ENCODE data around the gene PDCD10.

Gene PDCD10

DNA sequence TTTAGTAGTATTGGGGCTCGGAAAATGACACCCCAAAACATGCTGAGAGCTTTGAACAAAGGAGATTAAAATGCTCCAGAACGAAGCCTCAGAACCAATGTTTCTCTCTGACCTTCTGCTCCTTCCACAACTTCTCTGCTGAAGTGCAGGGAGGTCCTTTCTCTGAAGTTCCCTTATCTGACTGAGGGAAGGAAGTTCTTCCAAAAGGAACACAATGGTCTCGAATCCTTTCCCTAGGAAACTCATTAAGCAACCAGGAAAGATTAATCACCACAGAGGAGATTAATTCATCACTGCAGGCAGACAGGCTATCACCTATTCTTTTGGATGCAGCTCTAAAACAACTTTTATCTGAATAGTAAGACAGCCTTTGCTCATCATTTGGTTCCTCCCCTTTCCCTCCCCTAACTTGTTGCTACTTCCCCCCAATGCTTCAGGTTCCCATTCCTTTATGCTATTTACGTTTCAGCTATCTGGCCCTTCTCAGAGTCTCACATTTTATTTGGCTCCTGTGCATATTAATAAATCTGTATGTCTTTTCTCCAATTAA is 62.7 kb downstream of the PDCD10 start:
- no peak for DNase-seq

DNA sequence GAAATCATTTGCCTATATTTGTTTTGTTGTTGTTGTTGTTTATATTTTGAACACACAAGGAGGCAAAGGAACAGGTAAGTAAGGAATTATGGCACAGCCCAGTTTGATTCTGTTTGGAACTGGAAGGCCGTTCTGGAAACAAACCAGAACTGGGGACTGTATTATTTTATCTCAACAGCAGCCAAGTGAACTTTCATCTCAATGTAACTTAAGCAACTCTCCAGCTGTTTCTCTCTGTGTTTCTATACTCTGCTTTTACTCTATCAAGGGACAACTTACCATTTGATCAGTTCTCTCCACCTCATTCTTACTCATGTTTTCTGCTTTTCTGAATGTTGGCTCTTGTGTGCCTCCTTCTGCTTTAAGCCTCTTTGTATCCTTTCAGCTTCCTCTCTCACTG is 65.0 kb downstream of the PDCD10 start:
- no peak for DNase-seq

DNA sequence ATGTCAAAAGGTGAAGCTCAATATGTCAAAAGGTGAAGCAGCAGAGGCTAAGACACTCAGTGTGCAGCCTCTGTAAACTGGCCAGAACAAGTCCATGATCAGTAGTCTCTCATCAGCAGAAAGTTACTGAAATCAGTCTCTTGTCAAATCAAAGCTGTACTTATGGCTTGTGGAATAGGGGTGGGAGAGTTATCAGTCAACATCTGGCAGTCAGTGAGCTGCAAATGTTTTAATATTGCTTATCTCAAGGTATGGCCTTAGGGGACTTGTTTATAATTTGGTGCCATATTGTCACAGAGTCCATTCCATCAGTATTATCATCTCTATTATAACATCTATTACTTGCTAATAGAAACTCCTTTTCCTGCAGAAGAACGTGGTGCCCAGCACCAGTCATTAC is 66.0 kb downstream of the PDCD10 start:
- no peak for DNase-seq

DNA sequence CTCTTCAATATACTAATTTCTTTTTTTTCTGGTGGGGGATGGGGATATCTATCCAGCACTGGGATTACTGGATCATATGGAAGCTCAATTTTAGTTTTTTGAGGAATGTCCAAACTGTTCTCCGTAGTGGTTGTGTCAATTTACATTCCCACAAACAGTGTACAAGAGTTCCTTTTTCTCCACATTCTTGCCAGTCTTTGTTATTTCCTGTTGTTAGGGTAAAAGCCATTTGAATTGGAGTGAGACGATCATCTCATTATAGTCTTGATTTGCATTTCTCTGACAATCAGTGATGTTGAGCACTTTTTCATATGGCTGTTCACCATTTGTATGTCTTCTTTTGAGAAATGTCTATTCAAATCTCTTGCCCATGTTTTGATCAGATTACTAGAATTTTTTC is 68.1 kb downstream of the PDCD10 start:
- DNase-seq = no peak

DNA sequence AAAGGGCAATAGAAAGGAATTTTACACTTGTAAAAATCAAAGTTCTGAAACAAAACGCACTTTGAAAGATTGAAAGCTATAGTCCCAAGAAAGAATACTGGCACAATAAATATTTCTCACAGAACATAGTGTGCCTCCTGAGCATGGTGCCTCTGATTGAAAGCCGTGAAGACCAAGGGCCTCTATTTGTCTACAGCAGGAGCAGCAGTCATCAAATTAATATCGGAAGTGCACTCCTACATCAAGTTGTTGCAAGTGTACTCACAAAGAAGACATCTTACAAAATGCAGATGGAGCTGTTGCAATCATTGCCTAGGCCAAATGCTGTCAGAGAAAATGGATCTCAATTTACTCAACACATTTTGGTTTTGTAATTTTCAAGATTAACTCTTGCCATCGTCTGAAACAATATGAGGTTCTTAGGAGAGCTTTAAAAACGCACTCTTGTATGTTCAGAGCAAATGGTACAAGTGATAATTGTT is 71.7 kb downstream of the PDCD10 start:
- no peak for DNase-seq

DNA sequence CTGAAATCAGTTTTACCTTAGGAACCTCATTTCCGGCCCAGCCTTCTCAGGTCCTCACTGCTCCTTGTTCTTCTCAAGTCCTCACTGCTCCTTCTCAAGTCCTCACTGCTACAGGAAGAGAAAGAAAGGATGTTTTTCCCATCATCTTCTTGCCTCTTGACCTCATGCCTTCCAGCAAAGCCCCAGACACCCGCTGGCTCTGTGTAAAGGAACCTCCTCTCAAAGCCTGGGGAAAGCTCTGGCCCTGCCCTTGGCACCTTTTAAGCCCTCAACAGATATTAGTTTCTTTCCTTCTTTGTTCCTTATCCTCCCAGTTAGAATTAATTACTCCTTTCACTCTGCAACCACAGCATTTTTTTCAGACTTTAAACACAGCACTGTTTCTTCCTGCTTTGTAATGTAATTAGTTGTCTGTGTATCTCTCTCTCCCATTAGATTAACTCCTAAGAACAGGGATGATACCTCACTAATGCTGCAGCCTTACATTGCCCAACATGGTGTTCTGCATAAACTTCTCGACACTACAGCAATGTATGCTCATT is 76.9 kb downstream of the PDCD10 start:
- DNase-seq = no peak

DNA sequence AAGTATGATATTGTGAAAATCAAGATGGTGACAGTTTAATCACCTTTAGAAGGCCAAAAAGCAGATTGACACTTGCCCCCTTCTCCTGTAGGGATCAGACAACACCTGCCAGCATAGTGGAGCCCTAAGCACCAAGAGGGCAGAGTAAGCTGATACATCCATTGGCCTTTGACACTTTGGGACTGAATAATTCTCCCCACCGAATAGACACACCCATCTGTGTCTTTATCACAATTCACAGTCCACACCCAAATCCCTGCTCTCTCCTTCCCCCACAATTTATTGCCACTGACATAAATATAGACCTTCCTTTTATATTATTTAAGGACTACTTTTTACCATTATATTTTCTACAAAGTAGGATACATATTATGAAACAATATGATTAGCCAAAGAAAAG is 77.9 kb downstream of the PDCD10 start:
- DNase-seq = no peak

DNA sequence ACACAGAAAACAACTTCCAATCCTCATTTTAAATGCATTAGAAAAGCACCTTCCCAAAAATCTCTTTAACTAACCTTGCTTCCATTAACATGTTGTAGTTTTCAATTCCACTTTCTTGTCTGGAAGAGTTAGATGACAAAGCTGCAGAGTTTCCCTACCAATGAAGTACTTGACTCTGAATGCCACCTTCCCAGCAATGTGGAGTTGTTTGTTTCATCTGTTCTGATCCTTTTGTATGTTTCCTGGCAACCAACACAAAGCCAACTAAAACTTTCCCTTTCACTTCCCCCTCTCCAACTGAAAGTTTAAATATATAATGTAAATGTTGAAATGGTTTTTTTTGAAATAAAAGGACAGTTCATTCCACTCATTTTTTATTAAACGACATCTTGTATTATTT is 80.9 kb downstream of the PDCD10 start, which contains the start of gene WDR49:
Gene WDR49, minus strand, starts transcription at position 183 of the 400 bp plus-strand sequence. CDS start 517 bp downstream, outside the sequence.
- DNase-seq = no peak

DNA sequence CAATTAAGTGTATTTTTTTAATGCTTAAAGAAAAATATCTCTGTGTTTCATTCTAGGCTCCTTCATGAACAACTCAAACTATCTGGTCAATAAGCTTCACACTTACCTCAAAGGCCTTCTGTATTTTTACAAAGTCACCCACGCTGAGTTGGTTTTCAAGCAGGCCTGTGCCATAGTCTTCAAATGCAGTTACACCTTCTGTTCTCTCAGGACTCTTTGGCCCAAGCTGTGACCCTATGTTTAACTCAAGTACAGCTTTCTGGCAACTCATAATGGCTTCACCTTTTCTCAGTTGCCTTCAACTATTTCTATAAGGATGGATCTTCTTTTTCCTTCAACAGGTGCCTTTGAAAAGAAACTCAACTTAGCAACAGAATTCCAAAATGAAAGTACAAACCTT is 81.5 kb downstream of the PDCD10 start:
- DNase-seq = no peak

DNA sequence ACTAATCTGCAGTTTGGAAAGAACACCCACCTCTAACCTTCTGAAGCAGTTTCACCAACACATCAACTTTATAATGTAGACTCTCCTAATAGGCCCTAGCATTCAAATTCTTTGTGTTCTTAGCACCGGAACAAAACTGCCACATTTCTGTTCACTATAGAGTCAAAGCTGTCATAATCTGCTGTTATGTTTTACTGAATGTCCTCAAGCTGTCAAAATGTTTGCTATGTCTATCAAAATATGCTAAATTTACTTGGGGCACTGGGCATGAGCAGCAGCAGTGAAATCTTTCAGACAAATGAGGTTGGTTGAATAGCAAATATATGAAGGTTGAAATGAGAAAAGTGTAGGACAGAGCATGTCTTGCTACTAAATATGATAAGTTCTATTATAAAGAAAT is 82.9 kb downstream of the PDCD10 start:
- no peak for DNase-seq

DNA sequence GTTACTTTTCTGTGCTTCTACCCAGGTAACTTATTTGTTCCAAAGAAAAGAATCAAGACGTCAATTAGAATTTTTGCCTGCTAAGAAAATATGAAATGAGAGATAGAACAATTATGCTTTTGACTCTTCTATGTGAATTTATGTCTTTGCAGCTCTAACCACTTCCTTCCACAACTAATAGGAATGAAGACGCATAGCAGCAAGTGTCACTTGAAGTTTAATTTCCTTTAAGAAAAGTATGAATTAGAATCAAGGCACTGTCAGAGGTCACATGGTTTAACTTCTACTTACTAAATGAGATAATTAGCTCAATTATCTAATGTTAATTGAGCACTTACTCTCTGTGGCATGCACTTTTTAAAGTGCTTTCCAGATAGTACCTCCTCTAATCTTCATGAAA is 84.2 kb downstream of the PDCD10 start:
- DNase-seq = no peak

DNA sequence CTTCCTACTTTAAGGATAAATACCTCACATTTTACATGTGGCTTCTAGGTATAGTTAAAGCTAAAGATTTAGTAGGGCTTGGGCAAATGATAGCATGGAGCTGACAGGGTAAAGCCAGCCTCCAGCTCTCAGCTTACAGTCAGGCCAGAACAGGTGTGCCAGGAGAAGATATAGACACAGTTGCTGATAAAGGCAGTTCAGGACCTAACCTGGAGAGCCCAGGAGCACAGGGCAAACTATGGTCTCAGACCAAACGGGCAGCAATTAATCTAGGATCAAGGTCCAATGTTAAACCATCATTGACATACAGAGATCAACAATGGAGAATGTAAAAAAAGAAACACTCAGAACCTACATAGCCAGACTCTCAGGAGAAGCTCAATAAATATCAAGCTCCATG is 84.9 kb downstream of the PDCD10 start:
- DNase-seq = no peak

DNA sequence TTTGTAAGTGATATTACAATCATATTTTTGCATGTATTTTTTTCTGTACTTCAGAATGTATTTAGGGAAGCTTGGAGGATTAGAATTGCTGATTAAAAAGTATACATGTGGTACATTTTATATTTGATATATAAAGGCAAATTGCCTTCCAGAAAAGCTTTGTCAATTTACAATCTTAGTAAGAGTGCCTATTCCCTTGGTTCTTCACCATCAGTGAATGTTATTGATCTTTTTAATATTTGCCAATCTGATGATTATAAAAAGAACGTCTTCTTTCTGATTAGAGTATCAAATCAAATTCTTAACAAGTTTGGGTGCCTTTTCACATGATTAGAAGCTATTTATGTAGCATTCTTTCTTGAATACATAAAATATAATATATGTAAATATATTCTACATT is 90.1 kb downstream of the PDCD10 start:
- no peak for DNase-seq
